Left cardiac atrium (tissue), 4 donors: ENCODE measurements around the gene SEPTIN6. TPM values are rescaled to one million over a fixed set of nuclear protein-coding genes. Genes with fewer than 3 reads are reported as not detected.
"Not testable (repeated sequence)": the region's sequence is repeated elsewhere in the genome, so short reads cannot be mapped to it uniquely, and the experiment has no call there.

ENCODE experiments used
- ATAC-seq, 2 donors: fragments of 200-7000 bp; cut with Tn5 transposase; one replicate each; pipeline ENCODE4 v1.9.1; 2020; ENCODE audit warnings: mild to moderate bottlenecking in 2 of 2, moderate library complexity in 2 of 2
- DNase-seq: peaks from one replicate; pipeline ENCODE4 v3.0.0-alpha.2; 2020
- intact Hi-C, 2 donors: fragments of 100-400 bp; cut with DNase I; formaldehyde crosslinking; loops; one replicate each; pipeline versions ENCODE4 v1.14.1 to v1.15.1; 2022 to 2023
- microRNA-seq, 2 donors: library from miRNA; unstranded; fragments of <30 nt; microRNA quantifications; one replicate each; pipeline ENCODE4 v1.2.0, GENCODE V29; 2020
- total RNA-seq, 2 donors: library from RNA; stranded (reverse); fragmentation: NEBNext Ultra II Directional; extraction: Animal tissue kit (Norgen Biotek cat#: 25700); gene quantifications; one replicate each; pipeline ENCODE4 v1.2.1, GENCODE V29; 2021
- donor health status: DM: no; HTN: yes; CAD: no.
- donor health status: DM: no; HTN: yes; CAD: no; lungs with severe emphysema.
- donor health status: DM: yes; HTN: yes; CAD: no.
- donor health status: Dilated cardiomyopathy.

Gene SEPTIN6
- total RNA-seq, 2 donors from 2014 or later = 10.6 to 19.6 TPM

DNA sequence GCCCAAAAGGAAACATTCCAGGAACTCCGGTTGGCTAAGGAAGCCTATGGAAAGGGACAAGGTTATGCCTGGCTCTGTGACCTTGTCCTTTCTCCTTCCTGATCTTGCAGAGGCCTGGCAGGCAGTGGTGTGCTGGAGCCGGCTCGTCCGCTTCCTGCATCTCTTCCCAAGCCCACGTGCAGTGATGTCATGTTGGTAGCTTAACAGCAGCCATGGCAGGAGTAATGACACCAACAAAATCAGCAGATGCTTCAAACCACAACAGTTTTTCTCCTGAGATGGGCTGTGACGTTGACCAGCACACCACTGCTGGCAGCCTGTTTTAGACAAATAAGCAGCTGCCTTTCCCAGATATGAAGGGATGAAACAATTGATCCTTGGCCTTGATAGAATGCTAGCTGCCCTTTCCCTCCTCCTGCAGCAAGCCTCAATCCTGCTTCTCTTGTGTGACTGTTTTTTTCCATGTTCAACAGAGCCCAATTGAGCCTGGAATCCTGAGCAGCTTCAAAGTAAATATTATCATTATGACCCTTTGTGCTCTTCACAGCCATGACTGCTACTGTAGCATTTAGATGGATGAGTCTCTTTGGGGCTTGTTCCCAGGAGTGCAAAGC is 23.4 kb downstream of the SEPTIN6 start:
- ATAC-seq = peak in 1 of 2 donors; percentile 35

DNA sequence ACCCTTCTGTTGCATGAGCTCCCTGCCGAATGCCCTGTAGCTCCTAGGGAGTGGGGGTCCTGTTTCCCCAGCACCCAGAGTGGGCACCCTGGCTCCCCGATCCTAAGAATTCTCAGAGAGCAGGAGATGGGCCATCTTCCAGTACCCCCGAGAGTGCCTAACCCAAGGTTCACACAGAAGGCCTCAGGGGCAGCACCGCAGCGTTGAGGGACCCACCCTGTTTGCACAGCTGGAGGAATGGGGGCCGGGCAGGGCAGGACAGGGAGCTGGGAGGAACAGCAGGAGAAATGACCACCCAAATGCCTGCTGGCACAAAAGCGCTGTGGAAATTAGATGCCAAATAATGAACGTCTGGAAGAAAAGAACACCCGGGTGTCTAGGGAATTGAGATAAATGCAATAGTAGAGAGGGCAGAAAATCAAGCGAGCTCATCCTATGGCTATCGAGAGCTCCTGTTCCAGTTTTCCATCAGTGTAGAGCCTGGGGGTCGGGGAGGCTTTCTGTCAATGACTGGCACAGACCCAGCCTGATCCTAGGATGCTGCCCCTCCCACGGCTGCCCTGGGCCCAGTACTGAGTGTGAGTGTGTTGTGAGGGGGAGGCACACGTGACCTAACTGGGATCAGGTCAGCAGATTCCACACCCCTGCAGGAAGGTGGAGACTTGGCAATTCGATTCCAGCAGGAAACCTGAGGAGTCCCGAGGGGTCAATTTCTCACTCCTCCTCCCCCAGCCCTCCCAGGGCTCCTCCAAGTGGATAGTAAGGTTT is 25.7 kb downstream of the SEPTIN6 start:
- DNase-seq (peak; percentile 46), ATAC-seq (peak; percentile 58 to 80)
- intact Hi-C loops = no loop called here

More for the DNA sequence above, 23.4 kb downstream of the SEPTIN6 start:
- intact Hi-C loops = no loop called here
- DNase-seq = peak; percentile 55

DNA sequence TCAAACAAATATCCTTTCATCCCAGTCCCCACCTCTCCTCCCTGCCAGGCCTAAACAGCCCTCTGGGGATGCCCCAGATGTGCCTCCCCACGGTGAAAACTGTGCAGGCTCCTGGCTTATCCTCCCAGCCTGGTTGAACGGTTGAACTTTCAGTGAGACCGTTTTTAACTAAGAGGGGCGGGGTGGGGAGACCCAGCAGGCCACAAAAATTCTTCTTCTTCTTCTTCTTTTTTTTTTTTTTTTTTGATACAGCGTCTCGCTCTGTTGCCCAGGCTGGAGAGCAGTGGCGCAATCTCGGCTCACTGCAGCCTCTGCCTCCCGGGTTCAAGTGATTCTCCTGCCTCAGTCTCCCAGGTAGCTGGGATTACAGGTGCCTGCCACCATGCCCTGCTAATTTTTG is 28.1 kb downstream of the SEPTIN6 start:
- DNase-seq, intact Hi-C loops, ATAC-seq: not testable (repeated sequence)

DNA sequence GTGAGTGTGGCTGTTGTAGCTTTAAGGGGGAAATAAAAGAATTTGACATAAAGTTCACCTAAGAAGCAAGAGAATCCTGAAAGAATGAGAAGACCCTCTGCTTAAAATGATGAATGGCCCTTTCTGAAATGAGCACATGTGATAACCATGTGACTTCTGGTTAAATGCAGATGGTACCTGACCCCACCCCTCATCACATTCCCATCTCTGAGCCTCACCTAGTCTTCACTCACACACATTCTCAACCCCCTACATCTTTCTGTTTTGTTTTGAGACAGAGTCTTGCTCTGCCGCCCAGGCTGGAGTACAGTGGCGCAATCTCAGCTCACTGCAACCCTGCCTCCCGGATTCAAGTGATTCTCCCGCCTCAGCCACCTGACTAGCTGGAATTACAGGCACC is 31.5 kb downstream of the SEPTIN6 start:
- intact Hi-C loops = no loop called here
- DNase-seq (no peak), ATAC-seq (no peak)

DNA sequence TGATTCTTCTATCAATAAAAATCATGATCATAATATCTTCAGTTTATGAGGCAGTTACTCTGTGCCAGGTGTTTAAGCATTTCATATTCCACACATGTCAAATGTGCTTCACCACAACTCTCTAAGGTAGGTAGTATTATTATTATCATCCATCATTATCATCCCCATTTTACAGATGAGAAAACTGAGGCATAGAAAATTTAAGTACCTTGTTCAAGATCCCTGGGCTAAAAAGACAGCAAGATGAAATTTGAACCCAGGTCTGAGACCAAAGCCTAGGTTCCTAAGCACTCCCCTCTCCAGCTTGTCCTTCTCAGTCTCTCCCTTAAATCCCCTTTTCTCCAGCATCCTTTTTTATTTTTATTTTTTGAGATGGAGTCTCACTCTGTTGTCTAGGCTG is 33.4 kb downstream of the SEPTIN6 start:
- DNase-seq (no peak), ATAC-seq (no peak)
- intact Hi-C loops = no loop called here

- DNase-seq = peak; percentile 62
- ATAC-seq = peak; percentile 50 to 91
- intact Hi-C loops = no loop called here
Measured at GRCh38 chrX:119655125-119655524, 37.8 kb downstream of the SEPTIN6 start.

- ATAC-seq (peak; percentile 88 to 94), DNase-seq (peak; percentile 55)
- intact Hi-C loops = no loop called here
Measured at GRCh38 chrX:119654112-119654531, 38.8 kb downstream of the SEPTIN6 start.

DNA sequence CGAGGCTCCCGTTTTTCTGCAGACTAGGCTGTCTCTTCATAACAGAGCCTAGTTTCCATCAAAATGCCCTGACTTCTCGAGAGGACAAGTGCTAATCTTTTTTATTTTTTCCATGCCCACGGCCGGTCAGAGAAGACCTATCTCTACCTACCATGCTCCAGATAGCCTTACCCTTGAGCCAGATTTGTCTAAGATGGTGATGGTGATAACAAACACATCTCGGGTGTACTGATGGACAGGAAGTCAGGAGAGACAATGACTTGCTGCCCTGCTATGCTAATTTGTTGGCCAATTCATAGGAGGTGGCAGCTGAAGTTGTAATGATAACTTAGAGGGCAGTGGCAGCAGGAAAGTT is 44.6 kb downstream of the SEPTIN6 start:
- intact Hi-C loops = no loop called here
- DNase-seq (no peak), ATAC-seq (no peak)

GRCh38 chrX:119647552-119648420 is 45.2 kb downstream of the SEPTIN6 start:
- DNase-seq (no peak), ATAC-seq (no peak)
- intact Hi-C loops = no loop called here

GRCh38 chrX:119647089-119647488 is 45.9 kb downstream of the SEPTIN6 start:
- intact Hi-C loops = no loop called here
- DNase-seq = no peak

GRCh38 chrX:119646515-119646914 is 46.5 kb downstream of the SEPTIN6 start:
- DNase-seq (no peak), ATAC-seq (no peak)
- intact Hi-C loops = no loop called here

More at GRCh38 chrX:119647089-119647488, 45.9 kb downstream of the SEPTIN6 start:
- ATAC-seq = no peak

DNA sequence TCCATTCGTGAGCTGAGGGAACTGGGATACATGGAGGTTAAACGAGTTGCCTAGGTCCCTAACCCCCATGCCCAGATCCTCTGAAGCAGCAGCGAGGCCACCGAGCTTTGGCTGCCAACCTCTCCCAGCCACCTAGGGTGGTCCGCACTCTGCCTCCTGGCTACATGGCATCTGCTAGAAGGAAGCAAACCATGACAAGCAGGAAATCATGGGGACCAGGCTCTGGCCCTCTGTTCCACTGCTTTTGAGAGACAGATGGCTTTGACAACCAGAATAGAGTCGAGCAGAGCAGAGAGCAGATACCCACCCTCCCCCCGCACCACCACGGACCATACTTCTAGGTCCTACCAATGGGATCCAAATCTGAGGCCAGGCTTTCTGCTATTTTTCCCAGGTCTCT is 49.3 kb downstream of the SEPTIN6 start:
- intact Hi-C loops = no loop called here
- DNase-seq = no peak
- ATAC-seq = no peak

Small RNAs within 50 kb of the gene (microRNA-seq; reads per million reads assigned to microRNA genes)
- 10.5 to 18.5 reads per million in 2 donors for gene MIR766

Other genes starting within 250 kb of the SEPTIN6 start
- gene SLC25A5, start 224.7 kb downstream of the SEPTIN6 start, total RNA-seq = 100 to 1,000 TPM; 151 to 205 TPM
- 10 to 100 TPM; 13.1 to 17.8 TPM for gene STEEP1, start 127.8 kb downstream of the SEPTIN6 start, total RNA-seq
- 10 to 100 TPM; 49.1 to 52.6 TPM for gene UBE2A, start 118.6 kb downstream of the SEPTIN6 start, total RNA-seq
- gene NKRF, start 86.7 kb downstream of the SEPTIN6 start, total RNA-seq = 1 to 10 TPM; 4.0 to 6.1 TPM
- under 1 TPM; 0.16 to 0.32 TPM for gene SOWAHD, start 65.4 kb upstream of the SEPTIN6 start, total RNA-seq
- gene RPL39, start 98.5 kb upstream of the SEPTIN6 start, total RNA-seq = 1,000 to 10,000 TPM; 1,171 to 1,199 TPM
- 1 to 10 TPM; 3.6 to 3.9 TPM for gene UPF3B, start 159.8 kb upstream of the SEPTIN6 start, total RNA-seq
- gene RNF113A, start 178.6 kb upstream of the SEPTIN6 start, total RNA-seq = 10 to 100 TPM in 1 of 2 donors, 1 to 10 TPM in 1; 8.9 to 10.9 TPM
- gene NDUFA1, start 178.7 kb upstream of the SEPTIN6 start, total RNA-seq = 100 to 1,000 TPM; 382 to 451 TPM
- gene AKAP14, start 202.7 kb upstream of the SEPTIN6 start, total RNA-seq = not detected